MM.1S (cell line): ENCODE measurements around the gene EOLA1.
"Not testable (repeated sequence)": the region's sequence is repeated elsewhere in the genome, so short reads cannot be mapped to it uniquely, and the experiment has no call there.

Source experiments
- DNase-seq: peaks from one replicate; pipeline ENCODE4 v3.0.0-alpha.2; 2015
- H2AFZ ChIP-seq: fragments of 300-600 bp; sonication (generic); 2 replicates; pipeline ENCODE4 v1.6.0; 2016; ENCODE audit warnings: antibody characterized with exemption, low read length
- H3F3A ChIP-seq: fragments of 300-600 bp; sonication (generic); 2 replicates; pipeline ENCODE4 v1.6.1; 2016; ENCODE audit warnings: mild to moderate bottlenecking, antibody characterized with exemption, low read length, moderate library complexity, mixed read lengths; ENCODE audit not compliant: insufficient read depth
- H3K27ac ChIP-seq: fragments of 300-600 bp; sonication (generic); 2 replicates; pipeline ENCODE4 v1.5.1; 2016; ENCODE audit warnings: mild to moderate bottlenecking, low read length
- H3K27me3 ChIP-seq: fragments of 300-600 bp; sonication (generic); replicated peaks from 2 replicates; pipeline ENCODE4 v1.6.0; 2016; ENCODE audit warnings: low read length; ENCODE audit not compliant: insufficient read depth
- H3K36me3 ChIP-seq: fragments of 300-600 bp; sonication (generic); replicated peaks from 2 replicates; pipeline ENCODE4 v1.6.1; 2016; ENCODE audit warnings: mild to moderate bottlenecking, low read length, mixed read lengths; ENCODE audit not compliant: insufficient read depth
- H3K4me1 ChIP-seq: fragments of 300-600 bp; sonication (generic); 2 replicates; pipeline ENCODE4 v1.6.1; 2016; ENCODE audit warnings: low read length, mixed read lengths
- H3K4me2 ChIP-seq: fragments of 300-600 bp; sonication (generic); 2 replicates; pipeline ENCODE4 v1.6.0; 2016; ENCODE audit warnings: low read depth, low read length
- H3K4me3 ChIP-seq: fragments of 300-600 bp; sonication (generic); 2 replicates; pipeline ENCODE4 v1.5.1; 2016; ENCODE audit warnings: low read length, mixed read lengths
- H3K79me2 ChIP-seq: fragments of 300-600 bp; sonication (generic); 2 replicates; pipeline ENCODE4 v1.6.1; 2016; ENCODE audit warnings: mixed run types, low read length, mixed read lengths
- H3K9ac ChIP-seq: fragments of 300-600 bp; sonication (generic); 2 replicates; pipeline ENCODE4 v1.6.1; 2016; ENCODE audit warnings: low read length, mixed read lengths
- H3K9me2 ChIP-seq: fragments of 300-600 bp; sonication (generic); replicated peaks from 2 replicates; pipeline ENCODE4 v1.6.1; 2016; ENCODE audit warnings: mild to moderate bottlenecking, low read length, mixed read lengths; ENCODE audit not compliant: insufficient read depth
- H3K9me3 ChIP-seq: fragments of 300-600 bp; sonication (generic); replicated peaks from 2 replicates; pipeline ENCODE4 v1.6.1; 2016; ENCODE audit warnings: mild to moderate bottlenecking, low read length, mixed read lengths; ENCODE audit not compliant: insufficient read depth
- H4K20me1 ChIP-seq: fragments of 300-600 bp; sonication (generic); 2 replicates; pipeline ENCODE4 v1.6.1; 2016; ENCODE audit warnings: mild to moderate bottlenecking, low read length, moderate library complexity, mixed read lengths; ENCODE audit not compliant: insufficient read depth

The EOLA1 gene

GRCh38 chrX:149546962-149547361 is 6.2 kb downstream of the EOLA1 start:
- not testable (repeated sequence) for H3K9me2 ChIP-seq, H3K36me3 ChIP-seq, H3K9me3 ChIP-seq, H3K27me3 ChIP-seq, DNase-seq, H4K20me1 ChIP-seq, H3F3A ChIP-seq, H3K4me1 ChIP-seq, H2AFZ ChIP-seq, H3K9ac ChIP-seq, H3K4me3 ChIP-seq, H3K79me2 ChIP-seq, H3K4me2 ChIP-seq, H3K27ac ChIP-seq

- not testable (repeated sequence) for H3K27me3 ChIP-seq, H3K36me3 ChIP-seq, H3F3A ChIP-seq, H3K27ac ChIP-seq, H3K9me2 ChIP-seq, DNase-seq, H3K4me2 ChIP-seq, H3K4me1 ChIP-seq, H3K4me3 ChIP-seq, H3K9ac ChIP-seq, H3K79me2 ChIP-seq, H3K9me3 ChIP-seq, H2AFZ ChIP-seq, H4K20me1 ChIP-seq
Observed at GRCh38 chrX:149547782-149548181, 7.0 kb downstream of the EOLA1 start.

DNA sequence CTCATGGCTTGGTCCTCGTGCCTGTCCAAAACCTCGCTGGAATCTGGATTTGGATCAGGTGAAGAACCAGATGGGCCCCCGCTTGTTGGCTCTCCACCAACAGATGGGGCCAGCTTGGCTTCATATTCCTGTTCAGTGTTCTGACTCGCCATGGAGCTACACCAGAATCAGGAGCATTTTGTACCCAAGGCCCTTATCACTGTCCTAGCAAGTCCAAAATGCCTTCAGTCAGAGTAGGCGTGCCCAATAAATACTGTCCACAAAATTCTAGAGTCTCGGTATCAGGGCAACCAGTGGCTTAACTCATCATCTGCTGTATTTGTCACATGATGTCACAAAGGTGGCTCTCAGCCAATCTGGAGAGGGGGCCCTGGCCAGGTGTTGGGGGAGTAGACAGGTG is 8.9 kb downstream of the EOLA1 start, which contains the start of gene HSFX3:
HSFX3 (minus strand) TSS at position 224 of the 400 bp plus-strand sequence; CDS start at position 152, 72 bp downstream.
- DNase-seq, H3K4me2 ChIP-seq, H3K9me2 ChIP-seq, H3K36me3 ChIP-seq, H3K79me2 ChIP-seq, H3K9ac ChIP-seq, H3F3A ChIP-seq, H3K27me3 ChIP-seq, H3K4me1 ChIP-seq, H2AFZ ChIP-seq, H4K20me1 ChIP-seq, H3K4me3 ChIP-seq, H3K9me3 ChIP-seq, H3K27ac ChIP-seq: not testable (repeated sequence)

- H3K4me2 ChIP-seq, H3K9me2 ChIP-seq, H2AFZ ChIP-seq, H3K9me3 ChIP-seq, H3K36me3 ChIP-seq, H4K20me1 ChIP-seq, H3F3A ChIP-seq, H3K4me3 ChIP-seq, H3K4me1 ChIP-seq, H3K27ac ChIP-seq, H3K9ac ChIP-seq, H3K79me2 ChIP-seq, H3K27me3 ChIP-seq, DNase-seq: not testable (repeated sequence)
Observed at GRCh38 chrX:149550454-149550853, 9.6 kb downstream of the EOLA1 start.

DNA sequence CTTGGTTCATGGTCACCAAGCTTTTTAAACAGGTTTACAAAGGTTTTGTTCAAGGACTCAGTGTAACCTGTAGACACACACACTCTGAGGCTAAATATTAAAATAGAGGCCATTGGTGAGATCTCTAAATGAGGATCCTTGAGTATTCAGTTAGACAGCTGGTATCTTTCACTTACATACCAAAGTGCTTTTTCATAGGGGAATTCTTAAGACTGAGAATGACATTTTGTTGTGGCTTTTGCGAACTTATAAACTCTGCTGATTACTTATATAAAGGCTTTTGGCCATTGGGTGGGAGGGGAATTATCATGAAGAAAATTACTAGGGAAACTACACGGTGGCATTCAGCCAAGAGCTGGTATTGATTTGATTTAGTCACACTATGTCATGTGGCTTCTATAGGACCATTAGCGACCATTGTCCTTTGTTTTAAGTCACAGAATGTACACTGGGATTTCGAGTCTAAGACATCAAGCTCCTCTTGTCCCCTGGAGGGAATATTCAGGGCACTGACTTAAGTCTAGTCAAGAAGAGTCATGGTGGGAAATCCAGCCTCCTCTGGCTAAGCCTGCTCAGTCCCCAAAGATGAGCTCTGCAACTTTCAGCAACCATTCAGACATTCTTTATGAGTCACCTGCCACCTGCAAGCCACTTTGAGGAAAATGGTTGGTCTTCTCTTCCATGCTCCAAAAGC is 10.6 kb downstream of the EOLA1 start:
- H3F3A ChIP-seq, H3K27me3 ChIP-seq, H3K4me3 ChIP-seq, H3K79me2 ChIP-seq, H3K9me3 ChIP-seq, H3K9me2 ChIP-seq, H4K20me1 ChIP-seq, H2AFZ ChIP-seq, H3K4me1 ChIP-seq, H3K4me2 ChIP-seq, DNase-seq, H3K36me3 ChIP-seq, H3K9ac ChIP-seq, H3K27ac ChIP-seq: not testable (repeated sequence)

GRCh38 chrX:149551939-149552248 is 11.1 kb downstream of the EOLA1 start:
- H3K4me1 ChIP-seq, DNase-seq, H3K4me3 ChIP-seq, H3K9ac ChIP-seq, H3K36me3 ChIP-seq, H3K9me3 ChIP-seq, H3F3A ChIP-seq, H3K9me2 ChIP-seq, H3K27ac ChIP-seq, H4K20me1 ChIP-seq, H3K27me3 ChIP-seq, H2AFZ ChIP-seq, H3K4me2 ChIP-seq, H3K79me2 ChIP-seq: not testable (repeated sequence)

DNA sequence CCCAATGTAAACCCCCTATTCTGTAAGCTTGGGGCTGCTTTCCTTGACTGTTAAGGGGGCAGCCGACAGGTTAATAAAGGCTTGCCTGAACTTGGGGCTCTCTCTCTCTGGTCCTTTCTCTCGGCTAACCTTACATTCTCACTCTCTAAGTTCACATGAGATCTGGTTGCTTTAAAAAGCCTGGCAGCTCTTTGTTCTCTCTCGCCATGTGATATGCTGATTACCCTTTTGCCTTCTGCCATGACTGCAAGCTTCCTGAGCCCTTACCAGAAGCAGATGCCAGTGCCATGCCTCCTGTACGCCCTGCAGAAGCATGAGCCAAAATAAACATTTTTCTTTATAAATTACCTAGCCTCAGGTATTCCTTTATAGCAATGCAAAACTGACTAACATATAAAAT is 14.4 kb downstream of the EOLA1 start:
- H3K9me2 ChIP-seq, H3K4me2 ChIP-seq, DNase-seq, H3F3A ChIP-seq, H3K27me3 ChIP-seq, H2AFZ ChIP-seq, H3K9ac ChIP-seq, H3K9me3 ChIP-seq, H3K27ac ChIP-seq, H3K79me2 ChIP-seq, H3K36me3 ChIP-seq, H3K4me3 ChIP-seq, H4K20me1 ChIP-seq, H3K4me1 ChIP-seq: not testable (repeated sequence)
